Coronary artery (tissue), 2 donors: ENCODE measurements around the gene MPC1.

ENCODE experiments used
- DNase-seq: peaks from one replicate; pipeline ENCODE4 v3.0.0-alpha.2; 2017; ENCODE audit warnings: low spot score
- H3K27ac ChIP-seq, 2 donors: fragments of 200-600 bp; sonication (generic); one replicate each; pipeline ENCODE4 v1.5.1; 2016 to 2019
- H3K4me3 ChIP-seq: fragments of 200-600 bp; sonication (generic); 2 replicates; pipeline ENCODE4 v1.5.1; 2016; ENCODE audit warnings: mild to moderate bottlenecking, moderate library complexity
- CTCF ChIP-seq: fragments of 200-600 bp; sonication (generic); IDR thresholded peaks from one replicate; pipeline ENCODE4 v1.5.1; 2019; ENCODE audit warnings: antibody characterized with exemption

MPC1 gene

GRCh38 chr6:166382933-166383801 lies at the start of gene MPC1:
Gene MPC1 (minus strand): TSS chr6:166382940. CDS start chr6:166382876, 64 bp downstream.
- DNase-seq, result peak; percentile 98
- TF ChIP-seq CTCF, result no peak
- Histone ChIP-seq H3K27ac (peak within 1 kb of the TSS; percentile 92 to 94), H3K4me3 (peak within 1 kb of the TSS; percentile 87)

DNA sequence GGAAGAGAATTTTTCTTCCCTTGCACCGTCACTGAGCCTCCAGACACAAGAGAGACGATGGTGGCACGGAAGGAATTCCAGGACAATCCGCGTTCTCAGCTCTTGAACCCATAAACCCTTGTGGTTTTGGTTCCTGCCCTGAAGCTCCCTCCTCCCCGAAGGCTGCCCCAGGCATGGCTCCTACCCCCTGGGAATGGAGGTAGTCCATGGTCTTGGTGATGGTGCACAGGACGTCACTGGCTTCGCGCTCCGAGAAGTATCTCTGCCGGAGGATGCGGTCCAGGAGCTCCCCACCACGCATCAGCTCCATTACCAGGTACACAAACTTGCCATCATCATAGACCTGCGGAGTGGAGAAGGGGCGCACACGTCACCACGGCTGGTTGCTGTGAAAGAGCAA lies 47.5 kb upstream of the MPC1 start:
- TF ChIP-seq CTCF, result no peak
- Histone ChIP-seq H3K27ac (no peak overlapping the region), H3K4me3 (no peak overlapping the region)
- no peak for DNase-seq

DNA sequence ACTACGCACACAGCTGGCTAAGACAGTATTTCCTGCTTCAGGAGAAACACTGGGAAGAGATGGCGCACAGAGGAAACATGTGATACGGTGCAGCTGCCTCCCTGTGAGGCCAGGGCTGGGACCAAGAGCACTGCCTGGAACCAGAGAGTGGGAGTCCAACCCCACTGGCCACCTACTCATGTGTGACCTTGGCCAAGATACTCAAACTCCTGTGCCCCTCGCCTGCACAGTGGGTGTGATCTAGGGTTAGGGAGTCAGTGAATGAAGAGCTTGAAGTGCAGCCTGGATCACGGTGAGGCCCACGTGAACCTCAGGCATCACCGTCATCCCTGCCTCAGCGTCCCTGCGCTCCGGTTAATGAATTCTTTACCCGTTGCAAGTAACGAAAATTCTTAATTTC lies 41.7 kb upstream of the MPC1 start:
- DNase-seq, result no peak
- H3K27ac ChIP-seq, result no peak overlapping the region
- TF ChIP-seq CTCF, result no peak
- no peak overlapping the region for H3K4me3 ChIP-seq

GRCh38 chr6:166423781-166424180 lies 41.0 kb upstream of the MPC1 start:
- no peak for DNase-seq
- TF ChIP-seq CTCF, result no peak
- H3K4me3 ChIP-seq, result no peak overlapping the region
- no peak overlapping the region for H3K27ac ChIP-seq

DNA sequence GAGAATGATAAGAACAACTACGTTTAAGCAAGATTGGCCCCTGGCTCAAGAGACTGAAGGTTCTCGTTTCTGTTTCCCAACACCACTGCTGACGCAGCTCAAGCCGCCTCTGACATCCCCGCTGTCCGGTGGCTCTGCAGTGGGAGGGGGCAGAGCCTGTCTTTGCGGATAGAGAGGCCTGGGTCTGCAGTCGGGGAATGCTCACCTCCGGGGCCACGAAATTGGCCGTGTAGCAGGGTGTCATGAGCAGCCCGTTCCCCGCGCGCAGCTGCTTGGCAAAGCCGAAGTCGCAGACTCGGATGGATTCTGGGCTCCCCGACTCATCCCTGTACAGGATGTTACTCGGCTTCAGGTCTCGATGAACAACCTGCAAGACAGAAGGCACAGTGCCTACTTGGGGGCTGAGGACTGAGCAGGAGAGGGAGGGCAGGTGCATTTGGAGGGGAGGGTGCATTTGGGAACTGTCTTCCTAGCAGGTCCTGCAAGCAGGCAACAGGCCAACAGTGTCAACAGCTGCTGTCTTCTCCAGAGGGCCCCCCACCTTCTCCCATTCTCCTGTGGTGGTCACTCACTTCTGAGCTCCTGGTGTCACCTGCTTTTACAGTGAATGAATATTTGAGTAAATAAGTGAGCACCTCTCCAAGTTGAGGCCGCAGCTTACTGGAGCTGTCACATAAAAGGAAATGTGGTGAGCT lies 40.5 kb upstream of the MPC1 start:
- no peak for TF ChIP-seq CTCF
- no peak for DNase-seq
- Histone ChIP-seq H3K4me3 (no peak overlapping the region), H3K27ac (no peak overlapping the region)

DNA sequence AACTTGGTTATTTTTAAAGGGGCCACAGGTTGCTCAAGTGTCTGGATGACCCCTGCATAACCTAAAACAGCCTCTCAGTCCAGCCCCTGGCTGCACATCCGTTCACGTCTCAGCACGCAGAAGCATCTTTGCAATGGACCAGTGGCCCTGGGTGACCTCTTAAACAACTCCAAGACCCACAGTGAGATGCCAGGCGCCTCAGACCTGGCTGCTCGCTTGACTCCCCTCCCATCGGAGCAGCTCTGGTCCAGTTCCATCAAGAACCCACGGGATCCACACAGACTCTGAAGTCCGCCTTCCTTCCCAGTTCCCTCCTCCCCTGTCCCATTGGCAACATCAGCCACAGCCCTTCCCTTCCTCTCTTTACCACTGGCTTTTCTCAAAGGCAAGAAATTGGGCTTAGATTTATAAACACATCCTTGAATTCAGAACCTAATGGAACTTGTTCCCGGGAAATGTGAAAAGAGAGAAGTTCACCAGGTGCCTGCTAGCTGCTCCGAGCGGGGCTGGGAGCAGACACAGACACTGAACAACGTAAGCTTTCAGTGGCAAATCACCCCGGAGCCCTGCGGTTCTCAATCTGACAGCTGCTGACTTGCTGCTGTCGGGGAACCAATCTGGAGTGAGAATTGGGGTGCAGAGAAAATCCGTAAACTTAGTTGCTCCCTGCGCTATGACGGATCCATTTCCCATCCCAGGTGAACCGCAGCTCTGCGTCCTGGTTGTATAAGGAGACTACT lies 39.6 kb upstream of the MPC1 start:
- no peak for DNase-seq
- no peak overlapping the region for H3K27ac ChIP-seq
- no peak for TF ChIP-seq CTCF
- H3K4me3 ChIP-seq, result no peak overlapping the region
